Vagina (tissue), 2 donors: ENCODE measurements around the gene FGF14. TPM values are rescaled to one million over a fixed set of nuclear protein-coding genes. Genes with fewer than 3 reads are reported as not detected.

ENCODE experiments used
- DNase-seq, 2 donors: peaks; one replicate each; pipeline ENCODE4 v3.0.0-alpha.2; 2017; ENCODE audit errors: extremely low spot score in 2 of 2
- H3K27ac ChIP-seq: fragments of 200-600 bp; sonication (generic); one replicate; pipeline ENCODE4 v1.5.1; 2019
- H3K27me3 ChIP-seq: fragments of 200-600 bp; sonication (generic); one replicate; pipeline ENCODE4 v1.5.1; 2019
- H3K36me3 ChIP-seq, 2 donors: fragments of 200-600 bp; sonication (generic); one replicate each; pipeline ENCODE4 v1.5.1; 2017 to 2019
- H3K4me1 ChIP-seq: fragments of 200-600 bp; sonication (generic); one replicate; pipeline ENCODE4 v1.5.1; 2019
- H3K4me3 ChIP-seq, 2 donors: fragments of 200-600 bp; sonication (generic); 1 replicate in 1 of 2; 2 replicates in 1 of 2; pipeline ENCODE4 v1.5.1; 2016 to 2019
- H3K9me3 ChIP-seq: fragments of 200-600 bp; sonication (generic); one replicate; pipeline ENCODE4 v1.5.1; 2019
- POLR2A ChIP-seq, 2 donors: fragments of 450-650 bp; IDR thresholded peaks; one replicate each; pipeline ENCODE4 v1.6.1; 2017; ENCODE audit warnings: antibody characterized with exemption in 2 of 2, mild to moderate bottlenecking in 2 of 2, moderate library complexity in 2 of 2
- POLR2AphosphoS5 ChIP-seq, 2 donors: sonication (generic); formaldehyde crosslinking; IDR thresholded peaks; one replicate each; pipeline ENCODE4 v1.9.0; 2017; ENCODE audit warnings: antibody characterized with exemption in 2 of 2, mild to moderate bottlenecking in 2 of 2, low read depth in 1 of 2; ENCODE audit not compliant: insufficient read depth in 1 of 2
- intact Hi-C: fragments of 100-400 bp; cut with DNase I; formaldehyde crosslinking; loops from one replicate; pipeline ENCODE4 v1.15.1; 2023
- microRNA-seq: library from miRNA; unstranded; fragments of <30 nt; microRNA quantifications from one replicate; pipeline ENCODE4, GENCODE V29; 2017; ENCODE audit warnings: borderline number of aligned reads, borderline replicate concordance
- small RNA-seq: library from RNA; depleted of rRNA; stranded (forward); fragments of <200 nt; gene quantifications from one replicate; pipeline ENCODE3, GENCODE V24; 2016
- total RNA-seq: library from RNA; depleted of rRNA; stranded (reverse); fragments of >200 nt; gene quantifications from one replicate; pipeline ENCODE4 v1.2.3, GENCODE V29; 2016
- TF ChIP-seq, protein P1 (sequence below), 3 experiments: fragments of 450-650 bp in 2 of 3; fragments of 200-600 bp in 1 of 3; sonication (generic) in 1 of 3; IDR thresholded peaks; one replicate each; pipeline ENCODE4 v1.5.1; 2017 to 2019; ENCODE audit warnings: antibody characterized with exemption in 3 of 3, mild to moderate bottlenecking in 2 of 3, moderate library complexity in 2 of 3

Gene FGF14
- total RNA-seq, 1 donor from 2014 or later = 3.4 TPM

DNA sequence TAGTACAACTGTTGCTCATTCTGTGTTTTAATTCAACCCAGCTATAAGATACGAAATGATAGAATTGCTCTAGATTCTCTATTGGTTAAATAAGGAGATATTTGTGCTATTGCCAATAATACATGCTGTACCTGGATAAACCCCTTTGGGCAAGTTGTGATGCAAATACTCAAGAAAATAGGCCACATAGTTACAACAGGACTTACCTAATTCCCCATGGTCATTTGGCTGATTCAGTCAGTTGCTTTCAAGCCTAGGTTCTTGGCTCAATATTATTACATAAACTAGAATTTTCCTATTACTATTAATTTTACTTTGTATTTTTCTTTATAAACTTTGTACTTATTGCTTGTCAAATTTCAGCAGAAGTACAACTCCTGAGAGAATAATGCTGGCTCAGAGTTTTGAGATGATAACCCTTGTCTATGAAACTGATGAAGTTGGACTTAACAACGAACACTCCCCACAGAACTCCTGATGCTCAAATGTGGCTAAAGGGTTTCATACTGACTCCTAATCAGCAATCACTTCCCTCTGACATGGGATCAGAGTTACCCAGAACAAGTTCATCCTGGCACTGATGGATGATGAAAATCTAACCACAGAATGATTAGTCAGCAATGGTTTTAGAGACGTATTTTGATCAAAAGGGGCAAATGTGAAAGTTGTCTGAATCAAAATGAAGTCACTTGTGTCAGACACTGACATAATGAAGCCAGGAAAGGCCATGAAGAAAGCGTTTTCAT is 728.3 kb downstream of the FGF14 start:
- H3K4me1 ChIP-seq = no peaks in the 10 kb centered on the region
- no peak for DNase-seq
- TF ChIP-seq, protein P1, sequence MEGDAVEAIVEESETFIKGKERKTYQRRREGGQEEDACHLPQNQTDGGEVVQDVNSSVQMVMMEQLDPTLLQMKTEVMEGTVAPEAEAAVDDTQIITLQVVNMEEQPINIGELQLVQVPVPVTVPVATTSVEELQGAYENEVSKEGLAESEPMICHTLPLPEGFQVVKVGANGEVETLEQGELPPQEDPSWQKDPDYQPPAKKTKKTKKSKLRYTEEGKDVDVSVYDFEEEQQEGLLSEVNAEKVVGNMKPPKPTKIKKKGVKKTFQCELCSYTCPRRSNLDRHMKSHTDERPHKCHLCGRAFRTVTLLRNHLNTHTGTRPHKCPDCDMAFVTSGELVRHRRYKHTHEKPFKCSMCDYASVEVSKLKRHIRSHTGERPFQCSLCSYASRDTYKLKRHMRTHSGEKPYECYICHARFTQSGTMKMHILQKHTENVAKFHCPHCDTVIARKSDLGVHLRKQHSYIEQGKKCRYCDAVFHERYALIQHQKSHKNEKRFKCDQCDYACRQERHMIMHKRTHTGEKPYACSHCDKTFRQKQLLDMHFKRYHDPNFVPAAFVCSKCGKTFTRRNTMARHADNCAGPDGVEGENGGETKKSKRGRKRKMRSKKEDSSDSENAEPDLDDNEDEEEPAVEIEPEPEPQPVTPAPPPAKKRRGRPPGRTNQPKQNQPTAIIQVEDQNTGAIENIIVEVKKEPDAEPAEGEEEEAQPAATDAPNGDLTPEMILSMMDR (IDR thresholded peaks at IDR 0.05) = no peak
- TF ChIP-seq POLR2A (IDR thresholded peaks at IDR 0.05) (no peak), POLR2AphosphoS5 (IDR thresholded peaks at IDR 0.05; ENCODE audit: insufficient read depth in 1 of 2, low read depth in 1 of 2) (no peak)
- H3K4me3 ChIP-seq = no peak overlapping the region
- intact Hi-C loops = no loop called here
- H3K27me3 ChIP-seq = no peaks in the 10 kb centered on the region
- H3K9me3 ChIP-seq = no peaks in the 10 kb centered on the region
- no peaks in the 10 kb centered on the region for H3K36me3 ChIP-seq
- no peak overlapping the region for H3K27ac ChIP-seq

DNA sequence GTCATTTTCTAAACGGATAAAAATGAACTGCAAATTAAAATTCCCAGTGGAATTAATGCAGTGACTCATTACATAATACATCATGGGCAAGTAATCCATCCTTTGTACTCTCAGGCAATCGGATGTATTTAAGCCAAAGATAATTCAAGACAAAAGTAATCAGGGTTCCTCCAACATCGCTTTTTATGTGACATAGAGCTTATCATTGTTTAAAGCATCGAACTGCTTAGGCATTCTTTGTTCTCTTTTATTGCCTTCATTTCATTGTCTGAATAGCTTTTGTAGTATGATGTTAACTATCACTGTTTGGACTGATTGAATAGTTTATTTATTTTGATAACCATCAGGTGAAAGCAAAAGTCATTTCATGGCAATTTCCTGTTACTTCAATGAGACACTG is 740.0 kb downstream of the FGF14 start:
- DNase-seq = no peak
- H3K27me3 ChIP-seq = no peaks in the 10 kb centered on the region
- no peaks in the 10 kb centered on the region for H3K4me1 ChIP-seq
- H3K27ac ChIP-seq = no peak overlapping the region
- TF ChIP-seq POLR2AphosphoS5 (IDR thresholded peaks at IDR 0.05; ENCODE audit: insufficient read depth in 1 of 2, low read depth in 1 of 2) = no peak
- TF ChIP-seq, protein P1 (IDR thresholded peaks at IDR 0.05) = no peak
- TF ChIP-seq POLR2A (IDR thresholded peaks at IDR 0.05) = no peak
- H3K4me3 ChIP-seq = no peak overlapping the region
- no peaks in the 10 kb centered on the region for H3K9me3 ChIP-seq
- H3K36me3 ChIP-seq = no peaks in the 10 kb centered on the region
- intact Hi-C loops = no loop called here

Small RNAs within 50 kb of the gene (microRNA-seq; reads per million reads assigned to microRNA genes)
- gene MIR2681 (1.4 reads per million), gene MIR4705 (not detected)

Small RNAs within 50 kb of the gene (small RNA-seq; reads per million reads assigned to genes)
- not detected for gene MIR2681
- gene MIR4705 = not detected
- gene RNU1-24P = not detected
- gene RNY1P2 = not detected
- not detected for gene RPL39P29

Other genes with a start within 250 kb of the FGF14 start
- gene TPP2, start 194.9 kb upstream of the FGF14 start, total RNA-seq = 40.0 TPM